Spleen (tissue), 7 donors: ENCODE measurements around the gene ZFP57.

Experiments
- CTCF ChIP-seq, 11 experiments: fragments of 200-600 bp in 7 of 11; fragments of 450-650 bp in 4 of 11; sonication (generic) in 4 of 11; IDR thresholded peaks in 8 of 11; conservative IDR thresholded peaks in 3 of 11; 1 replicate in 7 of 11; 2 replicates in 4 of 11; pipeline versions ENCODE4 v1.4.0 to v1.8.0; 2016 to 2021; ENCODE audit warnings: antibody characterized with exemption in 11 of 11, inconsistent platforms in 4 of 11, mild to moderate bottlenecking in 1 of 11
- POLR2A ChIP-seq, 3 donors: fragments of 450-650 bp; IDR thresholded peaks; one replicate each; pipeline ENCODE4 v1.5.1; 2017; ENCODE audit warnings: antibody characterized with exemption in 3 of 3, mild to moderate bottlenecking in 1 of 3
- donor health status: DM: no; HTN: no; CAD: no; lungs with moderate emphysema.
- donor health status: DM: no; HTN: no; CAD: no.
- donor health status: DM: no; HTN: no; CAD: no.

GRCh38 chr6:29631860-29632731 lies 48.9 kb downstream of the ZFP57 start:
- TF ChIP-seq CTCF (IDR thresholded peaks at IDR 0.05 in 8 of 11, conservative IDR thresholded peaks at IDR 0.05 in 3 of 11) (no peak), POLR2A (IDR thresholded peaks at IDR 0.05) (no peak)
